Choroid plexus epithelial cell (primary cell): Measurements from ENCODE around the gene EYS.

Source experiments
- DNase-seq: peaks from one replicate; pipeline ENCODE4 v3.0.0-alpha.2; 2010; ENCODE audit warnings: low read depth
- H3K4me3 ChIP-seq: 2 replicates; pipeline ENCODE4 v1.5.1; 2011; ENCODE audit warnings: low read depth, mild to moderate bottlenecking, control low read depth, low read length, moderate library complexity
- CTCF ChIP-seq: conservative IDR thresholded peaks from 2 replicates; pipeline ENCODE4 v1.5.1; 2011; ENCODE audit warnings: low read depth, mild to moderate bottlenecking, control low read depth, inconsistent platforms, low read length, moderate library complexity

EYS gene

GRCh38 chr6:65064844-65065243 lies 642.2 kb downstream of the EYS start:
- no peak for DNase-seq
- no peak overlapping the region for H3K4me3 ChIP-seq
- TF ChIP-seq CTCF: no peak

GRCh38 chr6:65059568-65059967 lies 647.5 kb downstream of the EYS start:
- H3K4me3 ChIP-seq: no peak overlapping the region
- TF ChIP-seq CTCF: no peak
- no peak for DNase-seq

- TF ChIP-seq CTCF: no peak
- H3K4me3 ChIP-seq: no peak overlapping the region
- no peak for DNase-seq
Observed at GRCh38 chr6:65055545-65055944, 651.5 kb downstream of the EYS start.

- no peak for TF ChIP-seq CTCF
- no peak for DNase-seq
- H3K4me3 ChIP-seq: no peak overlapping the region
Observed at GRCh38 chr6:65052626-65053025, 654.4 kb downstream of the EYS start.

GRCh38 chr6:65045801-65046200 lies 661.2 kb downstream of the EYS start:
- no peak overlapping the region for H3K4me3 ChIP-seq
- no peak for TF ChIP-seq CTCF
- DNase-seq: no peak

GRCh38 chr6:65014006-65014405 lies 693.0 kb downstream of the EYS start:
- DNase-seq: no peak
- no peak overlapping the region for H3K4me3 ChIP-seq
- TF ChIP-seq CTCF: no peak

GRCh38 chr6:65006788-65007187 lies 700.2 kb downstream of the EYS start:
- TF ChIP-seq CTCF: no peak
- DNase-seq: no peak
- H3K4me3 ChIP-seq: no peak overlapping the region
